Chondrocyte (in vitro differentiated cells): ENCODE measurements around the gene ELOB. TPM values are rescaled to one million over a fixed set of nuclear protein-coding genes. Genes with fewer than 3 reads are reported as not detected.

Experiments used
- DNase-seq: peaks from one replicate; pipeline ENCODE4 v3.0.0; 2021; ENCODE audit warnings: mixed read lengths, low spot score
- H3K27ac Mint-ChIP-seq: one replicate; pipeline ENCODE4 v1.8.0; 2021; ENCODE audit warnings: mild to moderate bottlenecking, moderate library complexity, mixed read lengths; ENCODE audit not compliant: unreplicated experiment
- H3K27me3 Mint-ChIP-seq: 2 replicates; pipeline ENCODE4 v1.8.0; 2021; ENCODE audit warnings: low read depth, mixed read lengths
- H3K36me3 Mint-ChIP-seq: 2 replicates; pipeline ENCODE4 v1.8.0; 2021; ENCODE audit warnings: low read depth, mixed read lengths
- H3K4me1 Mint-ChIP-seq: 2 replicates; pipeline ENCODE4 v1.8.0; 2021; ENCODE audit warnings: low read depth, mild to moderate bottlenecking, mixed read lengths
- H3K4me3 Mint-ChIP-seq: one replicate; pipeline ENCODE4 v1.8.0; 2021; ENCODE audit warnings: mild to moderate bottlenecking, moderate library complexity, mixed read lengths; ENCODE audit not compliant: unreplicated experiment
- H3K9me3 Mint-ChIP-seq: 2 replicates; pipeline ENCODE4 v1.8.0; 2021; ENCODE audit warnings: low read depth, mixed read lengths
- total RNA-seq: library from RNA; stranded (reverse); gene quantifications from 3 replicates; pipeline ENCODE4 v1.2.1, GENCODE V29; 2021
- TF ChIP-seq, protein P1 (sequence below): fragments of 200-600 bp; sonication (generic); IDR thresholded peaks from 2 replicates; pipeline ENCODE4 v1.5.0; 2021; ENCODE audit warnings: antibody characterized with exemption, mild to moderate bottlenecking, moderate library complexity

The ELOB gene
- total RNA-seq, 1 donor from 2014 or later = 205 TPM

GRCh38 chr16:2774161-2774891 is 2.8 kb downstream of the ELOB start:
- Mint-ChIP-seq H3K36me3 (peaks cover 17% of the 10 kb centered on the region), H3K4me3 (no peak overlapping the region), H3K4me1 (peaks cover 40% of the 10 kb centered on the region), H3K27ac (peak overlapping the region; percentile 41), H3K9me3 (no peaks in the 10 kb centered on the region), H3K27me3 (no peaks in the 10 kb centered on the region)
- no peak for DNase-seq
- TF ChIP-seq, protein P1, sequence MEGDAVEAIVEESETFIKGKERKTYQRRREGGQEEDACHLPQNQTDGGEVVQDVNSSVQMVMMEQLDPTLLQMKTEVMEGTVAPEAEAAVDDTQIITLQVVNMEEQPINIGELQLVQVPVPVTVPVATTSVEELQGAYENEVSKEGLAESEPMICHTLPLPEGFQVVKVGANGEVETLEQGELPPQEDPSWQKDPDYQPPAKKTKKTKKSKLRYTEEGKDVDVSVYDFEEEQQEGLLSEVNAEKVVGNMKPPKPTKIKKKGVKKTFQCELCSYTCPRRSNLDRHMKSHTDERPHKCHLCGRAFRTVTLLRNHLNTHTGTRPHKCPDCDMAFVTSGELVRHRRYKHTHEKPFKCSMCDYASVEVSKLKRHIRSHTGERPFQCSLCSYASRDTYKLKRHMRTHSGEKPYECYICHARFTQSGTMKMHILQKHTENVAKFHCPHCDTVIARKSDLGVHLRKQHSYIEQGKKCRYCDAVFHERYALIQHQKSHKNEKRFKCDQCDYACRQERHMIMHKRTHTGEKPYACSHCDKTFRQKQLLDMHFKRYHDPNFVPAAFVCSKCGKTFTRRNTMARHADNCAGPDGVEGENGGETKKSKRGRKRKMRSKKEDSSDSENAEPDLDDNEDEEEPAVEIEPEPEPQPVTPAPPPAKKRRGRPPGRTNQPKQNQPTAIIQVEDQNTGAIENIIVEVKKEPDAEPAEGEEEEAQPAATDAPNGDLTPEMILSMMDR = no peak

- no peak for DNase-seq
- peak overlapping the region; percentile 33 for H3K27ac Mint-ChIP-seq
- H3K9me3 Mint-ChIP-seq = no peaks in the 10 kb centered on the region
- H3K36me3 Mint-ChIP-seq = peaks cover 21% of the 10 kb centered on the region
- no peaks in the 10 kb centered on the region for H3K27me3 Mint-ChIP-seq
- no peak overlapping the region for H3K4me3 Mint-ChIP-seq
- TF ChIP-seq, protein P1 = no peak
- H3K4me1 Mint-ChIP-seq = peaks cover 42% of the 10 kb centered on the region
These were observed 3.7 kb downstream of the ELOB start for GRCh38 chr16:2773188-2773968.

DNA sequence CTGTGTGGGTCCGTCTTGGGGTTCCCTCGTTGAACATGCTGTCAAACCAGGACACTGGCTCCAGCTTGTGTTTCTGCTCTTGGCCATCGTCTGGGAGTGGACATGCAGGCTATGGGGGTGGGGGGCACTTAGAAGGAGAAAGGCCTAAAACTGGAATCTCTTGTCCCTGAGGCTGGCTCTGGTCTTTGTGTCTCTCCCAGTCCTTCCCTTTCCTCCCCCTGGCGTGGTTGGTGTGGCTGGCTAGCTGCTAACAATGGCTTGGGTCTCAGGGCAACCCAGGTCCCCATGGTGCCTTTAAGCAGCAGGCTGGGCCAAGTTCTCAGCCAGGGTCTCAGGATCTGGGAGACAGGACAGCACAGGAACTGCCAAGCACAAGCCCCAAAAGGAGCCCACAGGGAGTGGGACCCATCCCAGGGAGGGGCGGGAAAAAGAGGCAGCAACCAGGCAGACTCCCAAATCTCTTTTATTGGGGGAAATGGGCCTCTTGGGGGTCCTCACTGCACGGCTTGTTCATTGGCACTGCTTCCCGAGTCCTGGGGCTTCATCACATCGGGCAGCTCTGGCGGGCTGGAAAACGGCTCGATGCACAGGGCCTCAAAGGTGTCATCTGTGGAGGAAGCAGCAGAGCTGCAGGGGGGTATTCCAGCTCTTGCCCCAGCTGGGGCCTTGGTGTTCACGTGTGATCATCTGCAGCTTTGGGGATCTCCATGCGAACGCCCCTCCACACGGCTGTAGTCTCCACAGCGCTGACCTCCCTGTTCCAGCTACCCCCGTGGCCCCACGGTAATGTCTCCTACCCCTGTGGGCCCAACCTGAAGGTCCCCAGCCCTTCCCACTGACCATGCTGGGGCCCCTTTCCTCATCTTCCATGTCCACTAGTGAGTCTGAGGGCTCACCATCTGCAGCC is 5.3 kb downstream of the ELOB start:
- Mint-ChIP-seq H3K36me3 (peaks cover 28% of the 10 kb centered on the region), H3K4me1 (peaks cover 34% of the 10 kb centered on the region), H3K27ac (peak overlapping the region; percentile 27), H3K27me3 (no peaks in the 10 kb centered on the region), H3K9me3 (no peaks in the 10 kb centered on the region), H3K4me3 (no peak overlapping the region)
- TF ChIP-seq, protein P1 = no peak
- DNase-seq = no peak

DNA sequence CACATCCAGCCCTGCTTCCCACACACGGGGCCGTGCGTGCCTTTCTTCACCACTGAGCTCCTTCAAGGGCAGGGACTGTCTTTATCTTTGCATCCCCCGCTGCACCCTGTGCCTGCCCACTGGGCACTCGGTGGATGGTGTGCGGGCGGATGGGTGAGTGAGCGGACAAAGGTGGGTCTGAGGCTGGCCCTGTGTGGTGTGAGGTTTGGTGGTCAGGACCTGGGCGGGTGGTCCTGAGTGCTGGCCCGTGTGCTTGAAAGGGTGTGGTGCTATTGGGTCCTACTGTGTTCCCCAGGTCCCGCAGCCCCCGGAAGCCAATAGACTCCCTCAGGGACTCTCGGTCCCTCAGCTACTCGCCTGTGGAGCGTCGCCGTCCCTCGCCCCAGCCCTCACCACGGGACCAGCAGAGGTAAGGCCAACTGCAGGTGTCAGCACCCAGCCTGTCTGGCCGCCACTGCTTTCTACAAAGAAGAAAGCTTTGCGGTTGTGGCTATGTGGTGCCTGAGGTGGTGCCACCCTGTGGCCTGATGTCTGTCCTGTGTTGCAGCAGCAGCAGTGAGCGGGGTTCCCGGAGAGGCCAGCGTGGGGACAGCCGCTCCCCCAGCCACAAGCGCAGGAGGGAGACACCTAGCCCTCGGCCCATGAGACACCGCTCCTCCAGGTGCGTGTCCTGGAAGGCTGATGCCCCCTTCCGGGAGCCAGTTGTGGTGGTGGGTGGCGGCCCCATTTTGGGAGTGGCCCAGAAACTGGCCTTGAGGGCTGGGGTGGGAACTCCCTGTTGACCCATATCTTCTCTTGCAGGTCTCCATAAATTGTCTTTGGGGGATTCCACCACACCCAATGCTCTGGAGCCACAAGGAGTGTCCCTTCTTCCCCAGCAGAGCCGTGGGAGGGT is 6.8 kb downstream of the ELOB start:
- Mint-ChIP-seq H3K4me1 (peaks cover 23% of the 10 kb centered on the region), H3K36me3 (peaks cover 40% of the 10 kb centered on the region), H3K27me3 (no peaks in the 10 kb centered on the region), H3K9me3 (no peaks in the 10 kb centered on the region), H3K4me3 (no peak overlapping the region), H3K27ac (peak overlapping the region; percentile 69)
- no peak for DNase-seq
- TF ChIP-seq, protein P1 = peak; percentile 40
